NCI-H2029 (cell line): Measurements from ENCODE around the gene TBCC.
A peak's percentile ranks its signal among the peaks of the same experiment; 100 is the strongest.
"Not testable (repeated sequence)": the region's sequence is repeated elsewhere in the genome, so short reads cannot be mapped to it uniquely, and the experiment has no call there.

Experiments
- DNase-seq: peaks from one replicate; lab custom pipeline; 2025; lab: John Stamatoyannopoulos, UW

Gene TBCC

GRCh38 chr6:42729731-42730130 lies 16.2 kb downstream of the TBCC start:
- DNase-seq, result no peak

GRCh38 chr6:42727627-42728026 lies 18.3 kb downstream of the TBCC start:
- no peak for DNase-seq

GRCh38 chr6:42727087-42727611 lies 18.8 kb downstream of the TBCC start:
- peak; percentile 46 for DNase-seq

GRCh38 chr6:42726485-42727086 lies 19.3 kb downstream of the TBCC start:
- DNase-seq, result peak; percentile 87

GRCh38 chr6:42726026-42726425 lies 19.9 kb downstream of the TBCC start:
- no peak for DNase-seq

- no peak for DNase-seq
Observed at GRCh38 chr6:42724825-42725224, 21.1 kb downstream of the TBCC start.

- no peak for DNase-seq
Observed at GRCh38 chr6:42722497-42722896, 23.4 kb downstream of the TBCC start, which contains the start of gene PRPH2. PRPH2 (minus strand) TSS chr6:42722597; CDS start chr6:42722334, 263 bp downstream.

- no peak for DNase-seq
Observed at GRCh38 chr6:42720739-42721138, 25.2 kb downstream of the TBCC start.

GRCh38 chr6:42715871-42716270 lies 30.0 kb downstream of the TBCC start:
- no peak for DNase-seq

- DNase-seq, result no peak
Observed at GRCh38 chr6:42714098-42714761, 31.7 kb downstream of the TBCC start.

GRCh38 chr6:42711930-42712329 lies 34.0 kb downstream of the TBCC start:
- no peak for DNase-seq

GRCh38 chr6:42710316-42710715 lies 35.6 kb downstream of the TBCC start:
- no peak for DNase-seq

GRCh38 chr6:42709871-42710270 lies 36.0 kb downstream of the TBCC start:
- no peak for DNase-seq

GRCh38 chr6:42708096-42708495 lies 37.8 kb downstream of the TBCC start:
- DNase-seq, result no peak

- no peak for DNase-seq
Observed at GRCh38 chr6:42707595-42707994, 38.3 kb downstream of the TBCC start.

GRCh38 chr6:42704937-42705374 lies 40.9 kb downstream of the TBCC start:
- DNase-seq, result no peak

- peak; percentile 68 for DNase-seq
Observed at GRCh38 chr6:42704251-42704936, 41.5 kb downstream of the TBCC start.

- DNase-seq, result not testable (repeated sequence)
Observed at GRCh38 chr6:42702786-42703185, 43.1 kb downstream of the TBCC start.

GRCh38 chr6:42702200-42702599 lies 43.7 kb downstream of the TBCC start:
- no peak for DNase-seq

- no peak for DNase-seq
Observed at GRCh38 chr6:42698217-42698616, 47.7 kb downstream of the TBCC start.

GRCh38 chr6:42697268-42697655 lies 48.6 kb downstream of the TBCC start:
- no peak for DNase-seq

GRCh38 chr6:42696526-42697267 lies 49.2 kb downstream of the TBCC start:
- no peak for DNase-seq
